ENCODE results near the gene ROPN1L.
"Not testable (repeated sequence)": the region's sequence is repeated elsewhere in the genome, so short reads cannot be mapped to it uniquely, and the experiment has no call there.

GRCh38 chr5:10514572-10514971, 72.9 kb downstream of the ROPN1L start:
- TF ChIP-seq CTCF (conservative IDR thresholded peaks at IDR 0.05); ZFX (IDR thresholded peaks at IDR 0.05): not testable (repeated sequence)
